HUES64 (cell line): ENCODE results near the gene IFI27L2.

Source experiments
- H3K27ac ChIP-seq: 2 replicates; pipeline ENCODE4 v1.7.0; 2013; ENCODE audit warnings: low read depth, low read length, inconsistent platforms
- H3K27me3 ChIP-seq: 2 replicates; pipeline ENCODE4 v1.6.1; 2013; ENCODE audit warnings: mild to moderate bottlenecking, low read length; ENCODE audit not compliant: insufficient read depth
- H3K36me3 ChIP-seq: 2 replicates; pipeline ENCODE4 v1.6.1; 2013; ENCODE audit warnings: mild to moderate bottlenecking, low read length; ENCODE audit not compliant: insufficient read depth
- H3K4me1 ChIP-seq: 2 replicates; pipeline ENCODE4 v1.6.1; 2013; ENCODE audit warnings: mild to moderate bottlenecking, low read length, moderate library complexity; ENCODE audit not compliant: insufficient read depth
- H3K4me3 ChIP-seq: 2 replicates; pipeline ENCODE4 v1.5.1; 2013; ENCODE audit warnings: mild to moderate bottlenecking, low read length, moderate library complexity
- H3K9ac ChIP-seq: 2 replicates; pipeline ENCODE4 v1.6.1; 2013; ENCODE audit warnings: mild to moderate bottlenecking, low read depth, low read length
- H3K9me3 ChIP-seq: 2 replicates; pipeline ENCODE4 v1.6.1; 2013; ENCODE audit warnings: low read depth, low read length; ENCODE audit not compliant: insufficient read depth
- WGBS: fragments of 150-250, 120-280 bp; methylation state at CpG from one replicate; pipeline ENCODE4 v1.1.7; 2013; ENCODE audit warnings: missing lambda C conversion rate; 5-methylcytosine and 5-hydroxymethylcytosine counted together

IFI27L2 gene

DNA sequence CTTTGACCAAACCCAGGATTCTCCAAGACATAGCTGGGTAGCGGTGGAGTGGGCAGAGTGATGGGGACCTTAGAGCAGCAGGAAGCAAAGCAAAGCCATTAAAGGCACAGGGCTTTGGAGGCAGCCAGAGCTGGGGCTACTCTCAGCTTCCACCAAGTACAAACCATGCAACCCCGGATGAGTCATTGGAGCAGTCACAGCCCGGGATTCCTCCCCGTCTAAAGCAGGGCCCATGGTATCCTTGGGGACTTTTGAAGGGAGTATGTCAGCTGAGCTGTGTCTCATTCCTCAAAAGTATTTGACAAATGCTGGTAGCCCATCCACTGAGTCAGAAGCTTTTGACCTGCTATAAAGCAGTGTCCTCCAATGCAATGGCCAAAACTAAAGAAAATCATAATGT is 28.6 kb downstream of the IFI27L2 start:
- 83% methylated on average over 4 of the region's 4 CpGs for WGBS
- Histone ChIP-seq H3K27me3 (no peaks in the 10 kb centered on the region), H3K36me3 (0 out of 2 replicates have a peak, but pooled peaks cover 5% of the 10 kb centered on the region), H3K4me3 (no peak overlapping the region), H3K9me3 (no peaks in the 10 kb centered on the region), H3K4me1 (no peaks in the 10 kb centered on the region), H3K9ac (no peak overlapping the region), H3K27ac (no peak overlapping the region)

DNA sequence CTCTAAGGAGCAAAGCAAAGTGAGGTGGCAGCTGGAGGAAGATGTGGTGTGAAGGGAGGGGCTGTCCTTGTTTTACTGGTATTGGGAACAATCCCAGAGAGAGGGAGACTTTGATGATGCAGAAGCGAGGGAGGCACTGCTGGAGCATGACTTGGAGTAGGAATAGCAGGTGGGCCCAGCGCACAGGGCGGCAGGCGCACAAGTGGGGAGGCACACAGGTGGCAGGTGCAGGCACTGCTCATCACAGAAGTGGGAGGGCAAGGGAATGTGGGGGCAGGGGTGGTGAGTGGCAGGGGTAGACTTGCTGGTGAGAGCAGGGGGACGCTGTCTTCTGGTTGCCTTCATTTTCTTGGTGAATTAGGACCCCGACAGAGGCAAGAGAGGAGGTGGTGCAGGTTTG is 30.4 kb downstream of the IFI27L2 start:
- no peaks in the 10 kb centered on the region for H3K27me3 ChIP-seq
- no peak overlapping the region for H3K27ac ChIP-seq
- H3K4me1 ChIP-seq = no peaks in the 10 kb centered on the region
- no peak overlapping the region for H3K4me3 ChIP-seq
- 93% methylated on average over 6 of the region's 6 CpGs for WGBS
- H3K36me3 ChIP-seq = 0 out of 2 replicates have a peak, but pooled peaks cover 5% of the 10 kb centered on the region
- H3K9ac ChIP-seq = no peak overlapping the region
- H3K9me3 ChIP-seq = no peaks in the 10 kb centered on the region

GRCh38 chr14:94098326-94098992 is 30.9 kb downstream of the IFI27L2 start:
- Histone ChIP-seq H3K9ac (no peak overlapping the region), H3K4me3 (no peak overlapping the region), H3K27me3 (no peaks in the 10 kb centered on the region), H3K27ac (no peak overlapping the region), H3K36me3 (0 out of 2 replicates have a peak, but pooled peaks cover 5% of the 10 kb centered on the region), H3K9me3 (no peaks in the 10 kb centered on the region), H3K4me1 (no peaks in the 10 kb centered on the region)
- WGBS = 93% methylated on average over 9 of the region's 10 CpGs

- Histone ChIP-seq H3K9ac (no peak overlapping the region), H3K4me1 (no peaks in the 10 kb centered on the region), H3K27me3 (no peaks in the 10 kb centered on the region), H3K9me3 (no peaks in the 10 kb centered on the region), H3K36me3 (0 out of 2 replicates have a peak, but pooled peaks cover 5% of the 10 kb centered on the region), H3K4me3 (no peak overlapping the region), H3K27ac (no peak overlapping the region)
- 91% methylated on average over 4 of the region's 4 CpGs for WGBS
Measured at GRCh38 chr14:94097091-94097490, 32.3 kb downstream of the IFI27L2 start.

DNA sequence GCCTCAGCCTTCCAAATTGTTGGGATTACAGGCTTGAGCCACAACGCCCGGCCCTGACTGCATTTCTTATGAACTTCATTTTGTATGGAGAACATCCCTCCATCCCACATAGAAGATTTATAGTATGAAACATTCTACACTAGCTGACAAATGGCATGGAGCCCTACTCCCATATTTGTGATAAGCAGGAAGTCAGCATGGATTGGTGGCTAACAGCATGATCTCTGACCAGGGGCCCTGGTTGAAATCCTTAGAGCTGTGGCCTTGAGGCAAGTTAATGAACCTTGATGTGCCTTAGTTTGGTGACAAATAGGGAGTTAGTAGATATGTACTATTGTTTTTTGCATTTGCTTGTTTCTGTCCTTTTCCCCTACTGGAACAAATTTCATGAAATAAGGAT is 36.0 kb downstream of the IFI27L2 start:
- H3K27me3 ChIP-seq = no peaks in the 10 kb centered on the region
- H3K4me3 ChIP-seq = no peak overlapping the region
- no peaks in the 10 kb centered on the region for H3K9me3 ChIP-seq
- no peaks in the 10 kb centered on the region for H3K4me1 ChIP-seq
- 93% methylated on average over 2 of the region's 2 CpGs for WGBS
- no peak overlapping the region for H3K27ac ChIP-seq
- 0 out of 2 replicates have a peak, but pooled peaks cover 5% of the 10 kb centered on the region for H3K36me3 ChIP-seq
- no peak overlapping the region for H3K9ac ChIP-seq

DNA sequence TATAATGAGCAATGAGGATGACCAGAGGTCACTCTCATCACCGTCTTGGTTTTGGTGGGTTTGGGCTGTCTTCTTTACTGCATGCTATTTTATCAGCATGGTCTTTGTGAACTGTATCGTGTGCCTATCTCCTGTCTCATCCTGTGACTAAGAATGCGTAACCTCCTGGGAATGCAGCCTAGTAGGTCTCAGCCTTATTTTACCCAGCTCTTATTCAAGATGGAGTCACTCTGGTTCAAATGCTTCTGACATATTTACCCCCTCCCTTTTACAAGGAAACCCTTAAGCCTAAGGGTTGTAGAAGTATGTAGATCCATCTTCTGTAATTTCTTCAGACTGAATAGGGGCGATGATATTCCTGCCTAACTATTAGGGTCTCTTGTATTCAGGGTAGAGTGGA is 39.9 kb downstream of the IFI27L2 start:
- H3K4me1 ChIP-seq = no peaks in the 10 kb centered on the region
- 90% methylated on average over 4 of the region's 4 CpGs for WGBS
- H3K9ac ChIP-seq = no peak overlapping the region
- no peaks in the 10 kb centered on the region for H3K27me3 ChIP-seq
- no peak overlapping the region for H3K27ac ChIP-seq
- H3K9me3 ChIP-seq = no peaks in the 10 kb centered on the region
- no peak overlapping the region for H3K4me3 ChIP-seq
- no peaks in the 10 kb centered on the region for H3K36me3 ChIP-seq

DNA sequence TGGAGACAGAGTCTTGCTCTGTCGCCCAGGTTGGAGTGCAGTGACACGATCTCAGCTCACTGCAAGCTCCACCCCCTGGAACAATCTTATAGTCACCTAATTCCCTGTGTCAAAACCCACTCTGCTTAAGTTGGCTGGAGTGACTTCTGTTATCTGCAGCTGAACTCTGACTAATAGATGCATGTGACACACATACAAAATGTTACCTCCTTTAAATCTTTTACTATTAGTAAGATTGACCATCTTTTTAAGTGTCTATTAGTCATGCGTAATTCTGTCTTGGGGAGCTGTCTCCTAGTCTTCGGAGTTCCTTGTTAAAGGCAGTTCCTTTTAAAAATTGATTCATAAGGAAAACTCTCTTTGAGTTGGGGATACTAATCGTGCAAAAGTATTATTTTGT is 40.9 kb downstream of the IFI27L2 start:
- WGBS = 92% methylated on average over 4 of the region's 5 CpGs

DNA sequence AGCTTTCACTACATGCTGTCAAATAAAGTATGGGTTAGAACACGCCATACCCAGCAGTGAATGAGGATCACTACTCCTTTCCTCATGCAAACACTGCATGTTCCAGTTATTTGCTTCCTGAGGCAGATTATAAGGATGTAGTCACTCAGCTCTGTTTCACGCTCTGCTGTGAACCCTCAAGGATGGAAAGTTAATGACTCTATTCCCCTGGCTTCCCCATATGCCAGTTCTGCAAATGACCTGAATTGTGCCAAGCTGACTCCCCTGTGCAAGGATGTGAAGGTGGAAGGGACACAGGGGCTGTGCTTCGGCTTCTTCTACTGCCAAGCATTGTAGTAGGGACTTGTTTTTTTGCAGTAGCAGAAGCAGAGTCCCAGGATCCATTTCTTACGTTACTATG is 41.5 kb downstream of the IFI27L2 start:
- no peaks in the 10 kb centered on the region for H3K36me3 ChIP-seq
- H3K27me3 ChIP-seq = no peaks in the 10 kb centered on the region
- no peaks in the 10 kb centered on the region for H3K9me3 ChIP-seq
- 81% methylated on average over 4 of the region's 4 CpGs for WGBS
- H3K4me3 ChIP-seq = no peak overlapping the region
- H3K27ac ChIP-seq = no peak overlapping the region
- no peak overlapping the region for H3K9ac ChIP-seq
- no peaks in the 10 kb centered on the region for H3K4me1 ChIP-seq

More for the DNA sequence above, 40.9 kb downstream of the IFI27L2 start:
- H3K27ac ChIP-seq = no peak overlapping the region
- no peaks in the 10 kb centered on the region for H3K36me3 ChIP-seq
- no peak overlapping the region for H3K9ac ChIP-seq
- no peaks in the 10 kb centered on the region for H3K27me3 ChIP-seq
- no peaks in the 10 kb centered on the region for H3K4me1 ChIP-seq
- H3K4me3 ChIP-seq = no peak overlapping the region
- H3K9me3 ChIP-seq = no peaks in the 10 kb centered on the region

DNA sequence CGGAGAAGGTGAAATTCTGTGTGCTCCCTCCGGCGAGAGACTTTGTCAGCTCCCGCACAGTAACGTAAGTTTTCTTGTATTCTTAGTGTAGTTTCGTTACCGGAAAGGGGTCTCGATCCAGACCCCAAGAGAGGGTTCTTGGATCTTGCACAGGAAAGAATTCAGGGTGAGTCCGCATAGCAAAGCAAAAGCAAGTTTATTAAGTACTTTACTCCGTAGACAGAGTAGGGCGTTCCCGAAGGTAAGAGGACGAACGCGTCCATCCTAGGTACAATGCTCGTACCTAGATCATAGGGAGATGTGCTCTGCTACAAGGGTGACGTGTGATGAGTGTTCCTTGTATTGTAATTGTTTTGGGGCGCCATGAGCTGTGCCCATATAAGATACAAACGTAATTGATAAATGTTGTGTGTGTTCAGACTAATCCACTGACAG is 48.0 kb downstream of the IFI27L2 start:
- Histone ChIP-seq H3K36me3 (peaks cover 30% of the 10 kb centered on the region), H3K4me1 (peaks cover 7% of the 10 kb centered on the region; the same call in 1 of the 2 replicates), H3K4me3 (peak overlapping the region; percentile 90), H3K27me3 (no peaks in the 10 kb centered on the region), H3K9ac (peak overlapping the region; percentile 84), H3K27ac (no peak overlapping the region), H3K9me3 (no peaks in the 10 kb centered on the region)
- WGBS = 4% methylated on average over 19 of the region's 19 CpGs

DNA sequence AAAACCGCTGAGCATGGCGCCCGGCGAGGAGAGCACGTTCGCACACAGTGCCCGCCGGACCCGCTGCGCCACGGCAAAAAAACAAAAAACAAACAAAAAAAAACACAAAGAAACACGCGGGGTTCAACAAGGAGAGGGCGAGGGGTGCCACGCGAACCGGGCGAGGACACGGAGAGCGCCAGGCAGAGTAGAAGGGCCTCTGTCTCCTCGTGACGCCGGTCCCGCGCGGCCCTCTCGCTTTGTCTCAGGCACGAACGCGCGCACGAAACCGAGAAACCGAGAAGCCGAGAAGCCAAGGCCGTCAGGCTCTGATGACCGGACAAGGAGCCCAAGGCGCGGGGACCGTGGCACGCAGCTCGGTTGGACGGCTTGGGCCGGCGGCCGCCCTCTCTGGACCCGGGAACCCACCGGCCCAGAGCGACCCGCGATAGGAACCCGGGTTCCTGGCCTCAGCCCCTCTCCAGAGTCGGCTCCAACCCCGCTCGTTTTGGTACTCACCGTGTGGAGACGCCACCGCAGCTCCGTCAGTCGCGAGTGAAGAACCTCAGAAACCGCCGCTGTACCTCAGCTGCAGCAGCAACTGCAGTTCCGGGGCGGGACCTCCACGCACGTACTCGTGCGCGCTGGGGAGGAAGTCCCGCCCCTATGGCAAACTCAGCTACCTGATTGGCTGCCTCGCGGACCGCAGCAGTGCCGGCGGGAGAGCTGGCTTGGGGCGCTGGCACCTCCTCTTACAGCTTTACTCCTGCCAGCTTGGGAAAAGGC is 48.6 kb downstream of the IFI27L2 start, which contains the start of the genes DDX24 and IFI27L1:
Gene DDX24 (minus strand): TSS at position 582 of the 765 bp plus-strand sequence. CDS start 1,460 bp downstream, outside the sequence.
Gene IFI27L1 (plus strand): TSS at position 690 of the 765 bp plus-strand sequence. CDS start 15,628 bp downstream, outside the sequence.
- H3K4me1 ChIP-seq = peaks cover 7% of the 10 kb centered on the region; the same call in 1 of the 2 replicates
- H3K36me3 ChIP-seq = peaks cover 30% of the 10 kb centered on the region
- under 1% methylated on average over 77 of the region's 77 CpGs for WGBS
- 0 out of 2 replicates have a peak within 1 kb of the TSS, but pooled peaks have one; percentile 43 for H3K27ac ChIP-seq
- H3K9me3 ChIP-seq = peaks cover 3% of the 10 kb centered on the region; the same call in 1 of the 2 replicates
- H3K9ac ChIP-seq = peak within 1 kb of the TSS; percentile 84
- H3K27me3 ChIP-seq = no peaks in the 10 kb centered on the region
- H3K4me3 ChIP-seq = peak within 1 kb of the TSS; percentile 90
